ENCODE results near the gene PHACTR3.
A peak's percentile ranks its signal among the peaks of the same experiment; 100 is the strongest.

PHACTR3 gene

DNA sequence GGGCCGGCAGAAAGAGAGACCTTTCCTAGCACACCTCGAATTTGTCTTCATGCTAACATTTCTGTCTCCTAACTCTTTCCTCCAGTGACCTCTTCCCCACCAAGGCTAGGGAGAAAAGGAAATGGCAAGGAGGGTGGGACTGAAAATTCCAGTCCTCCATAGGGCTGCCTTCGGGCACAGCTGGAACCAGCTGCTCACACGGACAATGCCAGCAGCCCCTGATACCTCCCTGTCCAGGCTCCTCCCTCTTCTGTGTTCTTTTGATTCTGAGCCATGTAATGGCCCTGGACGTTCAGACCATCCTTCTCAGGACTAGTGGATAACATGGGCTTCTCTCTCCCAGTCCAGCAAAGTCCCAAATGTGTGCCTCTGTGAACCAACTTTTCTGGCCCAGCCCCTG is 29.1 kb upstream of the PHACTR3 start:
- DNase-seq, result no peak

DNA sequence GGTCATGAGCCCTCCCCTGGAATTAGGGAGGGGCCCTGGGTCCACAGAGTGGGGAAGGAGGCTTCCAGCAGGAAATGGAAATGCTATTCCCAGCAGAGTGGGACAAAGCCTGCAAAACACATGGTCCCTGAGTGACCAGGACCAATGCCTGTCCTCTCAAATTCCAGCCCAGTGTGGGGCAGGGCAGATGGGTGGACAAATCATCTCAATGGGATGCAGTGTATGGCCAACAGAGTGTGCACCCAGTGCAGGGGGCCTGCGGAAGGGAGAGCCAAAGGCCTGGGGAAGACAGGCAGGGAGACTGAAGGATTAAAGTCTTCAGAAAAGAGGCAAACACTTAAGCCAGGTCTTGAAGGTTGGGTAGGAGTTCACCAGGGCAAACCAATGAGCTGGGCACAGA is 28.7 kb upstream of the PHACTR3 start:
- no peak for DNase-seq

DNA sequence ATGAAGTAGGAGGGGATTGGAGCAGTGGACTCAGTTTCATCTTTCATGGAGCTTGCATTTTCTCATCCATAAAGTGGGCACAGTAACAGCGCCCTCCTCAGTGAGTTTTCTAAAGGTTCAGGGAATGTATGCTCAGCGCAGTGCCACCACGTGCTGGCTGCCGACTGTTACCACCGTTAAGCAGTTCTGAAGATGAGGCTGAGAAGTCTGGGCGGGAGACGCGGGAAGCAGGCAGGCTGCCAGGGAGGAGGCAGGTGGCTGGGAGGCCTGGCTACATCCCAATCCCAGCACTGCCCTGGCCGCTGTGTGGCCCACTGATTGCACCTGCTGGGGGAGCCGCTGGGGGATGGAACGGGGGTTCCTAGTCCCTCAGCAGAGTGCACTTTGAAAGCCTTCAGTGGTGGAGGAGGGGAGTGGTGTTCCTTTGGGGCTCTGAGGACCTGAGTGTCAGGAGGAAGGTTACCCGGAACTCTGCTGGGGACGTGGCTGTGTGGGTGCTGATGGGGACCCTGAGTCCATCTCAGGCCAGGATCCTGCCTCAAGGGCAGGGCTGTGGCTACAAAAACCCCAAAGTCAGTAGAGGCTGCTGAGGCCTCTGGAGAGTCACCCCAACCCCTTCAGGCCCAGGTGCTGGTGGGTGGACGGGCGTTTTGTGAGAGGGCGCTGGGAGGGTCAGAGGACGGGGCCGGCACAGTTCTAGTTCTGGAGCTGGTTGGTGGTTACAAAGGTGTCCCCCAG is 28.0 kb upstream of the PHACTR3 start:
- peak; percentile 75 for DNase-seq

DNA sequence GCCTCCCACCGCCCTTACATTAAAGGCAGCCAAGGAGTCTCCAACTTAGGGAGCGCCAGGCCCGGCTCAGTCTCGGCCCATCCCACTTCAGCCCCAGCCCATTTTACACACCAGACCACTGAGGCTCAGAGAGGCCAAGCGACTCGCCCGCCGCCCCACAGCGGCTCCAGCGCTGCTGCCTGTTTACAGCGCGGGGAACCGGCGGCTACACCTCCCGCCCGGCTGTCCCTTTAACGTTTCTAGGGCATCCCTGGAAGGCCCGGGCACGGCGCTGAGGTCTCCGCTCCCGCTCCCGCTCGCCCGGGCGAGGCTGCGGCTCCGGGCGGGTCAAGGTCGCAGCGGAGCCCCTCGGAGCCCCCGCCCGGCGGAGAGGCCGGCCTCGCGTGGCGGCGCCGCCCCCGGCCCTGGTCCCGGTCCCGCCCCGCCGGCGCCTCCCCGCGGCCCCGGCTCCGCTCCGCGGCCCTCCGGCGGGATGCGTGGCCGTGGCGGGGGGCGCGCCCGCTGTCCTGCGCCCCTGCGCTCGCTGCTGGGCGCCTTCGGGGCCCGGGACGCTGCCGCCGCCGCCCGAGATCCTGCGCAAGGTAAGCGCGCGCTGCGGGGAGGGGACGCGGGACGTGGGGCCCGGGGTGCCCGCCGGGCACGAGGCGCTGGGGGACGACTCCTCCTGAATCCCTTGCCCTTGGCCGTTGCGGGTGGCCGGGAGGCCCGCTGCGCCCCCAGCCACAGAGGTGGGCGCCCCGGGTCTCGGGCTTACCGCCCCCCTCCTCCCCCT is 27.1 kb upstream of the PHACTR3 start:
- DNase-seq, result no peak

DNA sequence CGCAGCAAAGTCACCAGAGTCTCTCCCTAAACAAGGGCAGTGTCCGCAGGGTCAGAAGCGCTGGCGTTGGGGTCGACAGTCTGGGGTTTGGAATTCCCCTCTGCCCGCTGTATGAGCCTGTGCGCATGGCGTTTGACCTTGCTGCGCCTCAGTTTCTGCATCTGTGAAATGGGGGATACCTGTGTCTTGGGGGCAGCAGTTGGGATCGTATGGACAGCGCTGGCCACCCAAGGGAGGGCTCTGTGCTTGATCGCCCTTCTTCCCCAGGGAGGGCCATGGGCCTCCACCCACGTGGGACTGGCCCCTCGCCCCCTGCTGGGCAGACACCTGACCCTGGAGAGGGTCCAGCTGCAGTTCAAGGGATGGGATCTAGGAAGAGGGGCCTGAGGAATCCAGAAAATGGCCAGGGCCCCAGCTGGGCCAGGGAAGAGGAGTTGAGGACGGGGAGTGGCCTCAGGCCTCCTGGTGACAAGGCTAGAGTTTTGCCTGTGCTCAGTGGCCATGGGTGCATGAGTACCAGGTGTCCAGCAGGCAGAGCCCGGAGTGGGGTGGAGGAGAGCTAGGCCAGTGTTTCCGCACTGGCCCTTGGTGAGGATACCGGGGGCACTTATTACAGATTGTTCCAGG is 26.4 kb upstream of the PHACTR3 start:
- no peak for DNase-seq

DNA sequence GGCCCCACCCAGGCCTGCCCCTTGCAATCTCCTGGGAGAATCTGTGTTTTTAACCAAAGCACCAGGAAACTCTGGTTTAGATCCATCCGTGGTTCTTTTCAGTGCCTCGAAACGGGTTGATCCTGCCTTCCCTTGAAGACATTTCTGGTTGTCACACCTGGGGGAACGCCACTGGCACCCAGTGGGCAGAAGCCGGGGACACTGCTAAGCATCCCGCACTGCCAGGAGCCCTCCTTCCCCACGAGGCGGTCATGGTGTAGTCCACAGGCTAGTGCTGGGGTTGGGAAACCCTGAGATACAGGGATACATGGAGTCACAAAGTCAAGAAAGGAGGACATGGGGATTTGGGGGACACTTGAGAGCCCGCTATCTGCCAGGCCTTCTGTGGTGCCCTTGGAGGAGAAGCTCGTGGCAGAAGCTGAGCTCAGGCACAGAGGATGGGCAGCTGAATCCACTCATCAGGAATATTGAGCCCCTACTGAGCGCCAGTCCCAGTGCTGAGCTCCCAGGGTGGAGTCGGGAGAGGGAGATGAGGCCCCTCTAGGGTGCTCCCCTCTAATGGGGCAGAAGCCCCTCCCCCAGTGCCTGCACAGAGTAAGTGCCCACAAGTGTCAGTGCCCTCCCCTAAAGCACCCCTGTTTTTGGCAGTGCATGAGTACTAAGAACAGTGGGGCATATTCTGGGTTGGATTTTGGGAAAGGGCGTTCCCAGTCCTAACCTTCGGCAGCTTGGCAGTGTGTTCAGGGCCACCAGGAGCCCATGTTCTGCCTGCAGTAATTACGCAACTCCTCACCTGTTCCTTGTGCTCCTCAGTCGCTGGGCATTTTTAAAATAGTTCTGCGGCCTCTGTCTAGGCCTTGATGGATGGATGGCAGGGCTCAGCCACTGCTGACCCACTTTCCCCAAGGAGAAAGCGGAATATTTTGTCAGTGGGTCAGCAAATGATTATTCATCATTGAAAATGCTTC is 25.6 kb upstream of the PHACTR3 start:
- DNase-seq, result no peak

DNA sequence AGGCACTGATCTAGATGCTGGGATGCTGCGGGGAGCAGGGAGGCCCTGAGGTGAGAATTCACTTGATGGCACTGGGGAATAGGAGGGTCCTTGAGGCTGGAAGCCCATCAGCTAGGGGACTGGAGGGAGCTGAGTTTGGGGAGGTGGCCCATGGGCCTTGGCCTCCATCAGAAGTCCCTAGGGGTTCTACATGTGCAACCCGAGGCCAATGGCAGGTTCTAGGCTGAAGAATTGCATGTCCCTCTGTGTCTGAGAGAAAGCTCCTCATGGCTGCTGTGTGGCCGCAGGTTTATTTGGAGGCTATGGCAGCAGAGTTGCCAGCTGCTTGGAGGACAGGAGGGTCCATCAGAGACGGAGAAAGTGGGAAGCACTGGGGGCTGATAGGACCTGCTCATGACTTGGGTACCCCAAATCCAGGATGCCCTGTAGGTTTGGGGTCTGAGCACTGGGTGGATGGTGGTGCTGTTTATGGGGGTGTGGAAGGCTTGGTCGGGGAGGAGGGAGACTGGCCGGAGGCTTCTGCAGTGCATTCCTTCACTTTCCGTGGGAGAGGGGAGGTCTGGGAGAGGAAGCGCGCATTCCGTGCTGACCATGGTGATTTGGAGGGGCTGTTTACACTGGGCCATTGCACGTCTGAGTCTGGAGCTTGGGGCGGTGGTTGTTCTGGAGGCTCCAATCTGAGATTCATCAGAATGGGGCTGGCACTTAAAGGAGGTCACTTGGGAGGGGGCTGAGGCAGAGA is 24.8 kb upstream of the PHACTR3 start:
- DNase-seq, result no peak

DNA sequence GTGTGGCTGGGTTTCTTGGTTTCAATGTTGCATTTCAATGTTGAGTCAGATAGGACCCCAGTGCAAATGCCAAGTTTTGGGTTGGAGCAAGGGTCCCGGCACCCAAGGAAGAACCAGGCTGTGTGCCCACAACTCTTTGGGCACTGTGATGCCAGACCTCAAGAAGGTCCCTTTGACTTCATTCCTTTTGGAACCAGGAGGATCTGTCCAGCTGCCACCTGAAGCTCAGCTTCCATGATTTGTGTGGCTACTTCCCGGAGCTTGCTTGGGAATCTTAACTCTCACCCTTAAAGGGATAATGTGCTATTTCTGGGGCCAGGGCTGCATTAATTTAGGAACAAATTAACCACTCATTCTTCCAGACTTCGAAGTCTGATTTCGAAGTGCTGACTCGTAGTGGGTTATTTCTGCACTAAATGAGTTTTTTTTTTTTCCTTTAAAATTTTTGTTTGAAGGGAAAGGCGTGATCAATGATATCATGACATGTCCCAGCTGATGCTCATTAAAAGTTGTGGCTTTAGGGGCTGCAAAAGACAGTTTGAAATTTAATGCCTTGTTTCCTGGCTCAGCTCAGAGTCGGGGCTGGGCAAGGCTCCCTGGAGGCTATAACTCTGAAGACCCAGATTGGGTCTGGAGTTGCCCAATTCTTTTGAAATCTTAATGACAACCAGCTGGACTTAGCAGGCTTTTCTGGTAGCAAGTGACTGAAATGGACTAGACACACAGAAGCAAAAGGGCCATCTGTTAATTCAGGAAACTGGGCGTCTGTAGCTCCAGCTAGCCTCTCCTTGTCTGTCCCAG is 24.0 kb upstream of the PHACTR3 start:
- DNase-seq, result no peak

DNA sequence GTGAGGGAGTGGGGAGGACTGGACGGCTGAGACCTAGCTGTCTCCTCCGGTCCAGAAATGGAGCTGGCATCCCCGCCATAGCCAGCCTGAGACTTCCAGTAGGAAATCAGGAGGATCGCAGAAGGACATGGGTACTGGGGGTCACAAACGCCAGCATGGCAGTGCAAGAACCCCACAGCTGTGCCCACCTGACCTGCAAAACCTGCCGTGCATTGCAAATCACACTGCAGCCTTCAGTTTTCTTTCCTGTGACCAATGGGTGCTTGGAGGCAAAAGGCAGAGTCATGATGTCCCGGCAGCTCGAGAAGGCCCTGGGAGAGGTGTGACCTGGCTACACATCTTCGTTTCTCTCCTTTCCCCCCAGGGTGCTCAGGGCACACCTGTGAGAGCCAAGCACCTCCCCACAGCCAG is 23.3 kb upstream of the PHACTR3 start:
- no peak for DNase-seq

DNA sequence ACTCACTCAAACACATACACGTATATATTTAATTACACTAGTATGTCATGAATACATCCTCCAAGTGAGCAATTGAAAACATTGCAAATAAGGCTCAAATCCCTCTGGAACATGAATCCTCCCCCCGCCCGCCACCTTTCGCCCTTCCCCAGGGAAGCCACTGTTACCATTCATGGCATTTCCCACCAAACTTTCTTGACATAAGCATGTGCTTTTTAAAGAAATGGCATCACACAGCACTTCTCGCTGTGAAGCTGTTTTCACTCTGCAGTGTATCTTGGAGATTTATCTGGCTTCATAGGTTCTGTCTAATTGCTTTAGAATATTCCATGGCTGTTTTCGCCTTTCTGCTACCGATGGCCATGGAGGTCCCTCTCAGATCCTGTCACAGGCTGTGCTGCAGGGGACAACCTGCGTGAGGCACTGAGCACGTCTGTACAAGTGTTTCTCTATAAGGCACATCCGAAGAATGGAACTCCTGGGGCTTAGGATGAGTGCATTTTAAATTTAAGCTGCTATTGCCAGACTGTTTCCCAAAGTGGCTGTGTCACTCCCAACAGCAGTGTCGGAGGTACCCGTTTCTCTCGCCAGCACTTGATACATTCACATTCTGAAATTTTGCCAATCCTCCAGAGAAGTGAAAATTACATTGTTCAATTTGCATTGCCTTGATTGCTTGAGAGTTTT is 22.2 kb upstream of the PHACTR3 start:
- no peak for DNase-seq

DNA sequence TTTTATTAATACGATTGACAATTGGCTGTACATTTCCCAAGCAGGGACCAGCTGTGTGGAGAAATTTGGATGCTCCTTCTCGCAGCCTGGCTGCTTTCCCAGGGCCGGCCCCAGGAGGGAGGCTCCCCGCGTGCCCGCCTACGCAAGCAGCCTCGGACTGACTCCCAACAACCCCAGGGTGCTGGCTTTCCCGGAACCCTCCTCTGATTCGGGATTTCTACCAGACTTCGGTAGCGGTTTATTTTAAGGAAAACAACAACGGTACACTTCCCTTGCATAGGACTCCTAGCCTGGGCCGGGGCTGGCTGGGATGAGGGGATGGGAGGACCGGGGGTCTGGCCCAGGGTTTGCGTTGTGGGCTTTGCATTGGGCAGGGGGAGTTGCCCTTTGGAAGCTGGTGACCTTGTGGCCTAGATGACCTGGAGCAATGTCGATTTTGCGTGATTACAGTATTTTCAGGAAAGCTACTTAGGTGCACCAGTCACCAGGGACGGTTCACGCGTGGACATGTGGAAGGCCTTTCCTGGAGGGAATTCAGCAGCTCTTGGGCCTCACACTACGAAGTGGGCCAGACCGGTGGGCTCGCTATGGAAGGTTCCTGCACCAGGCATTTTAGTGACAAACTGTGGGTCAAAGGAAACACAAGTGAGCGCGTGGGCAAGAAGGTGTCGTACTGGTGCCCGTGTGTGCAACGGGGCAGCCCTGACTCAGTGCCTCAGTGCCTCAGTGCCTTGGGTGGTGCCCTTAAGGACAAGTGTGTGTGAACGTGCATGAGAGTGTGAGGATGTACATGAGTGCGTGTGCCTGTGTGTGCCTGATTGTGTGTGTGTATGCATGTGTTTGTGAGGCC is 20.7 kb upstream of the PHACTR3 start:
- DNase-seq, result peak; percentile 35

DNA sequence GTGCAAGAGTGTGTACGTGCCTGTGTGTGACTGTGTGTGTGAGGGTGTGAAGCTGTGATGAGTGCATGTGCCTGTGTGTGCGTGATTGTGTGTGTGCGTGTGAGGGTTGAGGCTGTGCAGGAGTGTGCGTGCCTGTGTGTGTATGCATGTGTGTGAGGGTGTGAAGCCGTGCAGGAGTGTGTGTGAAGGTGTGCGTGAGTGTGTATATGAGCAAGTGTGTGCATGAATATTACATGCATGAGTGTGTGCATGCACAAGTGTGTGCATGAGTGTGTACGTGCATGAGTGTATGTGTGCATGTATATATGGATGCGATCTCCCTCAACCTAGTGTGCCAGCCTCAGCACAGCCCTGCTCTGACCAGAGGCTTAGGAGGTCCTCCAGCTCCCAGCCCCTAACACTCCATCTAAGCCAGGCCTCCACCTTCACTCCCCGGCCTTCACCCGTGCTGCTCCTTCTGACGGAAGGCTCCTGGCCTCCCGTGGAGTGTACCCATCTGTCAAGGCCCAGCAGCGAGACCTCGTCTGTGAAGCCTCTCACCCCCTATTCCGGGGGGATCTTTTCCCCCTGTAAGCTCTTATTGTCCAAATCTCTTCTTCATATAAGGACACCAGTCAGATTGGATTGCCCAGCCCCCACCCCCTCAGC is 19.9 kb upstream of the PHACTR3 start:
- DNase-seq, result no peak

DNA sequence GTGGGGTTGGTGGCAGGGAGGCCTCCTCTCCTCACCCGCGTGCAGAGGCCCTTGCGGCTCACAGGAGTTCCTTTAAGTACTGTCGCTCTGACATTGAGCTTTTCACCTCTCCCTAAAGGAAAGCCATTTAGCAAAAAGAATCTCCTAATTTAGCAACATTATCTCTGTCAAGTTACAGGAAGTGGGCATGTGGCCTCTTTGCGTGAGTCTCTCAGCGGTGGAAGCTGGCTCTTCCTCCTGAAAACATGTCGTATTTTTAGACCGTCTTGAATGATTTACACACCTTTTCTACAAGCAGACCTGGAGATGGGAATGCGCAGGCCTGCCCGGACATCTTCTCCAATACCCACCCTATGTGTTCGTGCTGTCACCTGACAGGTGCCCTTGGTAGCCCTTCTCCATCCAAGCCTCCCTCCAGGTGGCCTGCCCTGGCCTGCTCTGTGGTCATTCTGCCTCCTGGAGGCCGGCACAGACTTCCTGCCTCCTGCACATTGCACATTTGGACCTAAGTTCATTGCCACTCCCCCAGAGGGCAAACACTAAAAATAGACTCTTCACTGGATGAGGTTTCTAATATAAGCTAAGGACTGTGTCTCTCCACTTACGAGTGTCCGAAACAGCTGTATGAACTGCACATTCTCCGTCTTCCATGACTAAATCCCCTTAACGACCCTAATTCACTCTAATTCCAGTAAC is 18.5 kb upstream of the PHACTR3 start:
- DNase-seq, result no peak

DNA sequence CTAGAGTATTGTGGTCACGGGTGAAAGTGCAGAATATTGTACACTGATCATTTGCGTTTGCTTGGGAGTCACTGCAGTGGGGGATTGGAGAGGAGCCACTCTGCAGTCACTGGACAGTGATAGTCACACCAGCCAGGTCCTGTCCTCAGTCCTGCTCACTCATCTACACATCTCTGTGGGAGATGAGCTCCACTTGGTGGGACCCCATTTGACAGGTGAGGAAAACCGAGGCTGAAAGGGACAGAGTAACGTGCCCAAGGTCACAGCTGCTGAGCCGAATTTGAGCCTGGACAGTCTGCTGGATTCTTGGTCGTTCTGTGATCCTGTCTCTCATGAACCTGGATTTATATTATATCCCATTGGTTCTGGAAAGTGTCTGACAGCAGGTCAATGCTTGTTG is 17.7 kb upstream of the PHACTR3 start:
- DNase-seq, result no peak

DNA sequence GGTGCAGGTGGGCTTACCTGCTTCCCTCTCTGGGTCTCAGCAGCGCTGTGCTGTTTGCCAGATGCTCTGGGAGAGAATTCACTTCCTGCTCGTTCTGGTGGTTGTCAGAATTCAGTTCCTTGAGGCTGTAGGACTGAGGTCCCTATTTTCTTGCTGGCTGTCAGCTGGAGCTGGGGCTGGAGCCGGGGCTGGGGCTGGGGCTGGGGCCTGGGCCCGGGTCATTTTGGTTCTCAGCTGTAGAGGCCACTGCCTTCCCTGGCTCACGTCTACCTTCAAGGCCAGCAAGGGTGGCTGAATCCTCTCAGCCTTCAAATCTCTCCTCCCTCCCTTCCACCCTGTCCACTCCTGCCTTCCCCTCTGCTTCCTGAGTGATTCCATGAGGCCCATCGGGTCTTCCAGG is 16.8 kb upstream of the PHACTR3 start:
- DNase-seq, result no peak

DNA sequence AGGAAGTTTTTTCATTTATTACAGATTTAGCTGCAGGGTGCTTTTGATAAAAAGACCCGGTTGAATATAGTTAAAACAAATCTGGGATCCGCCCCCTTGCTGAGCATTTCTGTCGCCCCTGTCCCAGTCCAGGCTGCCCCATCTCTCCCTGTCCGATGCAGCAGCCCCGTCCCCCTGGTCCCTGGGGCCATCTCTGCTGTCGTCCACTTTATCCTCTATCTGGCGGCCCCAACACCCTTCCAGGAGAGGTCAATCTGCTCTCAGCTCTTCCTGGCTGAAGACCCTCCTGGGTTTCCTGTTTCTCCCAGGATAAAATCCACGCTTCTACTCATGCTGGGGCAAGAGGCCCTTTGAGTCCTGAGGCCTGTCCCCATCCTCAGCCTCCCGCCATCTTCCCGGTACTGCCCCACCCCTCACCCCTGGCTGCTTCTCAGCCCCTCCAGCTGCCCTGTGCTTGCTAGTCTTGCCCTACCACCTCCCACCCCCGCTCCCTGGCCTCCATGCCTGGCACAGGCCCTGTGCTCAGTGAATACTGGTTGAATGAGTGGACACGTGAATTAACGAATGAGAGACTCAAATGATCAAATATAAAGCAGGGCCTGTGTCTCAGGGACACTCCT is 16.0 kb upstream of the PHACTR3 start:
- no peak for DNase-seq

DNA sequence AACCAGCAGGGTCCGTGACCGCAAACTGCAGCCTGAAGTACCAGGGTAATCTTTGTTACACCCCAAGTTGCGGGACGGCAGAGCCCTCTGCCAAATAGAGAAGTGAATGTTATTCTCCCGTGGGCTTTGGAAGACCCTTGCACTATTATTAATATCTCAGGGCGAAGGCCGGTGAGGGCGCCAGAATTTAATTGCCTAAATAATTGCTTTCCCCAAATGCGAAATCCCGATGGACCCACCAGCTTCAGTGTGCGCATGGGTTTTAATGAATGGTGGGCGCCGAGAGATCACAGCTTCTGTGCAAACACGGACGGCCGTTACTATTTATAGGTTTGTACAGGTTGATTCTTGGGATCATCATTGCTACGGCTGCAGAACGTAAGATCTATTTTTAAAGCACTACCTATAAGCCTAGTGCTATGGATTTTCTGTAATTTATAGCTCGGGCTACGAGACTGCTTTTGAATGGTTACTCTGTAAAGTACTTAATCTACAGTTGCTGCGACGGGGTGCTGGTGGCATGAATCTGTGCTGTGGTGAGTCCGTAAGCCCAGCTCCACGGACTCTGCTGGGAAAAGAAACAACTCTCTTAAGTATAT is 15.2 kb upstream of the PHACTR3 start:
- DNase-seq, result no peak

DNA sequence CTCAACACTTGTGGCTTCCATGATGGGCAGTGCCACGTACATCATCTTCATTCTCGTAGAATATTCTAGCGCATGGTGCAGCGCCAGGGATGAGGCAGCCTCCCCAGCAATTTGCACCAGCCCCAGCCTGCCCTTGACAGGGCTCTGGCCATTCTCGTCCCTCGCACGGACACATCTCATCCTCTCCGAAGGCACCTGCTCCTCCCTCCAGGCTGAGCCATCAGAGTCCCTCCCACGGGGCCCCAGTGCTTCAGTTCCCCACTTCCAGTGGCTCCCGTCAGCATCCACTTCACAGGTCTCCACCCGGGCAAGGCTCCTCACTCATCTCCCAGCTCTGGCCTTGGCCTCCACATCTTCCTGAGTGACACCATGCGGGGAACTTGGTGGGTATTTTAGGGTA is 13.3 kb upstream of the PHACTR3 start:
- no peak for DNase-seq

All from COR-L47 (cell line).